ELR (cell line): Measurements from ENCODE around the gene ZNF286A.
A peak's percentile ranks its signal among the peaks of the same experiment; 100 is the strongest.
"Not testable (repeated sequence)": the region's sequence is repeated elsewhere in the genome, so short reads cannot be mapped to it uniquely, and the experiment has no call there.

ENCODE experiments used
- DNase-seq: peaks from one replicate; pipeline ENCODE4 v3.0.0-alpha.2; 2015; ENCODE audit warnings: low read depth

ZNF286A gene

GRCh38 chr17:15699413-15699924 is at the start of gene ZNF286A:
Gene ZNF286A, plus strand, starts transcription at chr17:15699752. Its CDS starts 578 bp downstream, at chr17:15700330.
- DNase-seq, result peak; percentile 100

DNA sequence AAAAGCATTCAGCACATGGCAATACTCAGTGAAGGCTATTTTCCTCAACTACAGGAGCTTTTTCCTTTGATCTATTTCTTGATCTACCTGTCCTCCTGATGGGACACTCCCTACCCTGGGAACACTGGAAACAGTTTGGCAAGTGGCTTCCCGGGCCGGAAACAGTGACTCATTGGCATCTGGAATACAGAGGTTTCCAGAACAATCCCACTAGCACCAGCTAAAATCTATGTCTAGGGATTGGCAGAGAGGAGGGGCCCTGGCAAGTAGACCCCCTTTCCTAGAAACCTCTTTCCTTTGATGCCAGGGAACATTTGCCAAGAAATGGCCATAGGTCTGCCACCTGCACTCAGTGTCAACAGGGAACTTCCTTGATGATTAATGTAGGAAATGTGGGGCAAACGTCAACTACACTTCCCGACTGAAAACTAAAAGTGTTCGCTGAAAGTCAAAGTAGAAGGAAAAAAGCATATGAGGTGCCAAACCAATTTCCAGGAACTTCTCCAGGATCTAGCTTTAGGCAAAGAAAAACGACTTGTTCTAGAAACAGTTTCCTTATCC is 49.6 kb upstream of the ZNF286A start:
- DNase-seq, result peak; percentile 62

DNA sequence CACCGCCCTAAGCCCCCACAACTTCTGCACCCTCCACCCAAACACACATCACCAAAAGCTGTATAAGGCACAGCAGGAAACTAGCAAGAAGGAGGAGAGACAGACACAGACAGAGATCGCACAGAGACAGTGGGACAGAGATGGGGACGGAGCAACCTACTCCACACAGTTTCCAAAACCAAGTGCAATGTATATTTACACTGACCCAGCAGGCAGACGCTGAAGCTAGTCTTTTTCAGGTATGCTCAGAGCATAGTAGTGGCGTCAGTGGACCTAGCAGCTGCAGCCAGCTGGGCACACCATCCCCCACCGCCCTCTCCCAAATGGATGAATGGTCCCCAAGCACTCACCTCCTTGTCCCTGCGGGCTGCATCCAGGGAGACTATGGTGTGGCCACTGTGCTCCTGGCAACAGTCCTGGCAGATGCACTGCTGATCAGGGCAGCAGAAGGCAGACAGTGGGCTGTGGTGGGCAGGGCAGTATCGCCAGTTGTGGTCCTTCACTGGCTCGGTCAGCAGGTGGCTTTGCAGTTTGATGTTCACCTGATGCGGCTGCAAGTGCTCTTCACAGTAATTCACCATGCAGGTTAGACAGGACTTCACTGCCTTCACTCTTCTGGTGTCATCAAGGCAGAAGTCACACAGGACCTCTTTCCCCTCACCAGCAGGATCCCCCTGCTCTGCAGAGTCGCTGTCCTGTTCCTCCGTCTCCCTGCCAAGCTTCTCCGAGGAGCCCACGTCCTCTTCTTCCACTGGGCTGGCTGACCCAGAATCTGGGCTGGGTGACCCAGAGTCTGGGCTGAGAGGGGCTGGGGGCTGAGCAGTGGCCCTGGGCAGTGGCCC is 48.6 kb upstream of the ZNF286A start:
- peak; percentile 23 for DNase-seq

DNA sequence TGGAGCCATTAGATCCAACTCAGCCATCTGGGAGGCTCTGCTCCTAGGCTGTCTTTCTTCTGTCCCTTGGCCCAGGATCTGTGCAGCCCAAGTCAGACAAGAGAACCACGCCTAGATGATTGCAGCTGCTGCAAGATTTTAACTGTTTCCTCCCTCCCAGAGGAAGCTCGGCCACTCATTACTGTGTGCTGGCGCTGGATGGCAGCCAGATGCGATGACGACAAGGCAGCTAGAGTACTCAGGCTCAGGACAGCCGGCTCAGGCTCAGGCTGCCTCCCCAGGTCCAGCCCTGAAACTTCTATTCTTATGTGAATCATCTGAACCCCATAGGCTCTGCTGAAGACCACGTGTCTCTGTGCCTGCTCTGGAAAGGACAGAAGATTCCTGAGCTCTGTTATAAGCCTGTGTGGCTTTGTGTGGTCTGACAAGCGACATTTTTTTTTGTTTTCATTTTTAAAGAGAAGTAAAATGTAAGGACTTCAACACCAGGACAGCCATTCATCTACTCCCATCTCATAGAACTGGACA is 47.9 kb upstream of the ZNF286A start:
- peak; percentile 99 for DNase-seq

- DNase-seq, result no peak
Observed at GRCh38 chr17:15652960-15653359, 46.6 kb upstream of the ZNF286A start.

DNA sequence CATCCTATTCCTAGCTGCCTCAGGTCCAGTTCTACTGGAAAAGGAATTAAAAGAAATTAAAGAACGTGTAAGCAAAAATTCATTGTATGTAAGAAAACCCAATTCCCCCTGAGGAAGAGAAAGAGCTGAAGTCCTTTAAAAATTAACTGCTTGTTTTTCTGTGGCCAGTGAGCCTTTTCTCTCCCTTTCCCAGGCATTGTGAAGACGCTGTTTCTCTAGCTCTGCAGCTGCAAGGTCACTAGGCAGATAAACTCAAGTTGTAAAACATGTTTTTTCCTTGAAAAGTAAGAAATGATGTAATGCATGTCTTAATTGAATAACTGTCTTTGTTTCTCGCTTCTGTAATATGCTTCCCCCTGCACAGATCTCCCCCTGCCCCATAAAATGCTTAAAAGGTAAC is 45.2 kb upstream of the ZNF286A start:
- not testable (repeated sequence) for DNase-seq

DNA sequence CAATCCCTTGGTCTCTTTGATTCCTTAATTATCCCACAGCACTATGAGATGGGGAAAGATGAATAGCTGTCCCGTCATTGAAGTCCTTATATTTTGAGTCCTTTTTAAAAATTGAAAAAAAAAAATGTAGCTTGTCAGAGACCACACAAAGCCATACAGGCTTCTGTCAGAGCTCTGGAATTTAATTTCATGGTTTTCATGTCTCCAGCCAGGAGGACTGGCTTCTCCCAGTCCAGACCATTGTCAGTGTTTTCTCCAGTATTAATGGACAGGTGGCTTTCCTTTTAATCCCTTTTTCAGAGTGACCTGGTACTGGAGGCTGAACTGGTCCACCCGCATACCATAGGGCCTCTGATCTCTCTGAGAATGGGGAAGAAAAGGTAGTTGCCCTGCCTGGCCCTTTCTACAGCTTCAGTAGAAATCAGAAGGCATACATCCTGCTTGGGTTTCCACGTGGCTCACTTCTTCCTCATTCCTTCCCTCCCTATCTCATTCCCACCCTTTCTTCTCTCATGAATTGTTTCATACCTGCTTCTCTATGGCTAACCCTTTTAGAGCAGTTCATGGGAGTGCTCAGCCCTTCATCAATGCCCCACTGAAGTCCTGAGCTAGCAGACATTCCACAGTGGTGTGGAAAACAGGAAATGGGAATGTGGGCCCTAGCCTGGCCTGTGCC is 44.5 kb upstream of the ZNF286A start:
- DNase-seq, result no peak

- no peak for DNase-seq
Observed at GRCh38 chr17:15657868-15658267, 41.7 kb upstream of the ZNF286A start.

DNA sequence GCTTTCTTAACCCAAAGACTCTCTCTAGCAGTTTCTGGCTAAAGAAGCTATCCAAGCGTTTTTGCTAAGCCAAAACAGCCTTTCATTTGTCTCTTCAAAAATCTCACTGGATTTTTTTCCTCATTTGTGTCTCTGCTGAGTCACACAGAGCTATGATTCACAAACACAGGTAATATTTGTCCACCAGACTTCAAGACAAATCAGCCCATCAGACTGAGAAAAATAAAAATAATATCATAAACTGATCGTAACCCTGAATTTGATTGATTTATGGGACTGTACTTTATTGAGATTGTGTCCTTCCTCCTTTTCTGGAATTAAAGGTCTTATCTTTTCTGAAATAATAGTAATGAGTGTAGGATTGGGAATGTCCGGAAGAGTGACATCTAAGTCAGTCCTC is 41.3 kb upstream of the ZNF286A start:
- DNase-seq, result peak; percentile 19

DNA sequence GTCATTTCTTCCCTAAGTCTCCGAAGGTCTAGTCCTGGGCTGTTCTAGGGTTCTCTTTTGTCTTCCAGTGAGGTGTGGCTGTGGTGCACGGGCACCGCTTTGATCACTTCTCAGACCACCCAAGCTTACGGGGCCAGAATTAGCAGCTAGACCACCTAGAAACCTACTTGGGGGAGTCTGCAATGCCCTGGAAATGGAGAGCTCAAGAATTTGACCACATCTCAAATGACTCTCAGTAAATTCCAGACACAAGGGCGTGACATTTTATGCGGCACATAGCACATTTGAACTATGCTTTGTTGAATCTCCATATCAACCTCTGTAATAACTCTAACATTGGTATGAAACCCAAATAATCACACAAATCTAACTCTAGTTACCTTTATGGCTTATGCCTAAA is 40.3 kb upstream of the ZNF286A start:
- DNase-seq, result no peak

DNA sequence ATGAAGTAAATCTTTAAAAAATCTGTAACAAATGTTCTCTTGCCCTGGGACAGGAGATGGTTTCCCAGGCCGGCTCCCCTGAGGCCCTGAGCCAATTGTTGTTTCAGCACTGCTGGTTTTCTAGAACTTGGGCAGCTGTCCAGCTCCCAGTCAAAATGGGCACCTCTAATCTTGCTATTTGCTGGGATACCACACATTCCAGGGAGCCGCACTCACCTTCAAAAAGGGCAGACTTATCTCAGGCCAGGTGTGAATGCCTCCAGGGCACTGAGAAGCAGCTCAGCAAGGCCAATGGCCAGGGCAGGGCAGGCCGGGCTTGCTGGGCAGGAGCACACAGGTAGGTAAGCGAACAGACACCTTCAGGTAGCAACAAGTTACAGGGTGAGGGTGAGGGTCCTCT is 39.9 kb upstream of the ZNF286A start:
- no peak for DNase-seq

DNA sequence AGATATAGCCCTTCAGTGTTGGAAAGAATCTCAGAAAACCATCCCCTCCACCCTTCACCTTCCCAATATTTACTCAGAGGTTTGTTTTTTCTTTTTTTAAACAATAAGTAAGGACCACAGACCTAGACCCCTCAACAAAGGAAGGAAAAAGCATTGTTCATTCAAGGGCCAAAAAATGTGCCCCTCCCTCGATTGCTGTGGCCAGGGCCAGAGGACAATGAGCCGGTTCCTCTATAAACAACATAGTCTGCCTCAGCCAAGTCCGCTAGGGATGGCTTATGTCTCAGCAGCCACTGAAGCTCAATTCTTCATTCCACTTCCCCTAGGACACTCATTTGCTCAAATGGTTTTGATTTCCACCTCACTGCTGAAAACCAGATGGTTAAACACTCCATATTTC is 39.5 kb upstream of the ZNF286A start:
- DNase-seq, result no peak

- no peak for DNase-seq
Observed at GRCh38 chr17:15662681-15663080, 36.9 kb upstream of the ZNF286A start.

DNA sequence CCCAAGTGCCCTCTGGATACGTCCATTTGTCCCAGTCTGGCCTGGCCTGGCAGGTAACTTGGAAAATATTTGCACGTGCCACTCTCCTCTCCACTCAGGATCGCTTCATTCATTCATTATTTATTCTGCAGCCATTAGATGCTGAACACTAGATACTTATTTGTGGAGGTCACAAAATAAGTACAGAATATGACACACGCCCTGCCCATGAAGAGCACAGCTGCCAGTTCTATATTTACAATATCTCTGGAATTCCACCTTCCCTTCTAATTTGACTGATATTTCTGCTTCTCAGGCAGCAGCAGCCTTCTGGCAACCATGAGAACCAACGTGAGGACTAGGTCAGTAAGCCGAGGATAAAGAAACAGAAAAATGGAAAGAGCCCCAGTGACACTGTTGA is 36.4 kb upstream of the ZNF286A start:
- DNase-seq, result no peak

DNA sequence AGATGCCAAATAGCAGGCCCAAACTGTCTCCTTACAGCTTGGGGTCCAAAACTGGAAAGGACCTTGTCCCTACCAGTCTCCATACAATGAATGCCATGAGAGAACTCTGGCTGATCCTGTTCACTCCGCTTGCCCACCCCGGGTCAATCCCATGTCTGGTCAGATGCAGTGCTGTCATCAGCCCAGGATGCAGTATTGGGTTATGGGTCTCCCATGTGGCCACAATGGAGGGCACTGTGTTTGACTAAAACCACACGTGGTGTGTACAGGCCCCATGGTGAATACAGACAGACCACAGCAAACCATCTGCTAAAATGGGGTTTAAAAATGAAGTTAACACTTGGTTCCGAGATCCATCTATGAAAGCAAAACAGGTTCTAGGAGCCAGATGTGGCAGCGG is 35.9 kb upstream of the ZNF286A start:
- no peak for DNase-seq

DNA sequence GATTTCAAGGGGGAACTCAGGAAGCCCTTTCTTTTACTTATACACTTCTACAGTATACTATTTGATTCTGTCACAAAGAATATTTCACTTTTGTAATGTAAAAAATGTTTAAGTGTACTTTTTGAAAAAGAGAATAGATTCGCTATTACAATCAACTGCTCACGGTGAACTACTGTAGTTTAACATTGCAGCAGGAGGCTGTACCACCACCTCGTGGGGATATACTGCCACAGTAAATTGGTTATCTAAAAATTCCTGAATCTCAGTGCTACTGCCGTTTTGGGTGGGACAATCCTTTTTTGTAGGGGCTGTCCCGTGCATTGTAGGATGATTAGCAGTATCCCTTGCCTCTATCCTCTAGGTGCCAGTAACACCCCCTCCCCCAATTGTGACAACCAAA is 30.0 kb upstream of the ZNF286A start:
- not testable (repeated sequence) for DNase-seq

DNA sequence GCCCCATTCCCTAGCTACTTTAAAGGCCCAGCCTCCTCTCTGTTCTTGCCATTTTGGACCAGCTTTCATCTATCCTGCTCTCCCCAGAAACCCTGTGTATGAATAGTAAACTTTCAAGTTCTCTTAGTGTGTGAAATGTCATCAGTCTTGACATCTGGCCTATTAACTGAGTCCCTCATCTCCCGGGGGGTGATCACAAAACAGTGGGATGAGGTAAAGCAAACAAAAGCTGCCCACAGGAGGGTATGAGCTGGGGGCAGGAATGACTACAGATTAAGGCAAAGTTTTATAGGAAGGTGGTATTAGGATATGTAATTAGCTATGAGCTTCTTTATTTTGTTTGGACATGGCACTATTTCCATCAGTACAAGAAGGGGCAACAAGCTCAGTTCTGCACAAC is 24.9 kb upstream of the ZNF286A start:
- not testable (repeated sequence) for DNase-seq

- not testable (repeated sequence) for DNase-seq
Observed at GRCh38 chr17:15675991-15676390, 23.6 kb upstream of the ZNF286A start.

- DNase-seq, result not testable (repeated sequence)
Observed at GRCh38 chr17:15683135-15683534, 16.4 kb upstream of the ZNF286A start.

DNA sequence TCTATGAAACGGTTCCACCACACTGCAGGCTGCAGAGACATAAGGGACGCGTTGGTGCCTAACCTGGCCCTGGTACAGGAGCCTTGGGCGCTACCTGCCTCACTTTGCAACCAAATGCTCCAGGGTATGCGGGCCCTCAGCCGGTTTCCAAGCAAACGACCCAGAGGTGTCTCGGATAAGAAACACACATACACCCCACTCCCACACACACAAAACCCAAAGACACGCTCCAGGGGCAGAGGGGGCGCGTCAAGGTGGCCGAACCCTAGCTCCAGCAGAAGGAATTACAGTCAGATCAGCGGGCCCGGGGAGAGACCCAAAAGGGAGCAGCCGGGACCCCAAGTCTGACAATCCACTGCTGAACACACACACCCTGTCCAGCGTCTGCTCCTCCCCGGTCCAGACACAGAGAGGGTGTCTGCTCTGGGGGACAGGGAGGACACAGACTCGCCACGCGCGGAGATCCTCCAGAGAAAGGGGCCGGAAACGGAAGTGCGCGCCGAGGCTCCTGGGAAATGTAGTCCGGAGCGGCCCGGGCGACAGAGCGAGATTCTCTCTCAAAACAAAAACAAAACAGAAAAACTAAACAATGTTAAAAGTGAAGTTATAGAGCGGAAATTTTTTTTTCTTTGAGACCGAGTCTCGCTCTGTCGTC is 15.6 kb upstream of the ZNF286A start, which contains the start of gene TRIM16:
TRIM16 (minus strand) TSS at position 488 of the 655 bp plus-strand sequence. CDS start 32,702 bp downstream, outside the sequence.
- peak; percentile 71 for DNase-seq

- DNase-seq, result not testable (repeated sequence)
Observed at GRCh38 chr17:15687494-15687893, 12.1 kb upstream of the ZNF286A start.

GRCh38 chr17:15698967-15699366 is 585 bp upstream of the ZNF286A start:
- DNase-seq, result not testable (repeated sequence)
